Limb (tissue), 2 donors: ENCODE results near the gene ADAM19.

Experiments used
- DNase-seq, 2 donors: peaks; one replicate each; pipeline ENCODE4 v3.0.0-alpha.2; 2016; ENCODE audit errors: extremely low spot score in 2 of 2

ADAM19 gene

GRCh38 chr5:157575381-157576020 is at the start of gene ADAM19:
TSS of gene ADAM19 (minus strand) at chr5:157575775. CDS start at chr5:157575696, 79 bp downstream.
- DNase-seq: peak; percentile 58 to 82

- no peak for DNase-seq
These were observed 48.6 kb upstream of the ADAM19 start for GRCh38 chr5:157624144-157624543.

GRCh38 chr5:157620776-157621175 is 45.2 kb upstream of the ADAM19 start:
- peak in 1 of 2 donors; percentile 22 for DNase-seq

- DNase-seq: peak in 1 of 2 donors; percentile 13
These were observed 42.7 kb upstream of the ADAM19 start for GRCh38 chr5:157618191-157618765.

- DNase-seq: no peak
These were observed 41.2 kb upstream of the ADAM19 start for GRCh38 chr5:157616785-157617184.

- DNase-seq: no peak
These were observed 38.0 kb upstream of the ADAM19 start for GRCh38 chr5:157613385-157614245.

- no peak for DNase-seq
These were observed 37.0 kb upstream of the ADAM19 start for GRCh38 chr5:157612581-157612980.

- peak; percentile 55 to 83 for DNase-seq
These were observed 36.2 kb upstream of the ADAM19 start for GRCh38 chr5:157611571-157612476.

GRCh38 chr5:157610990-157611389 is 35.4 kb upstream of the ADAM19 start:
- DNase-seq: no peak

- DNase-seq: no peak
These were observed 33.5 kb upstream of the ADAM19 start for GRCh38 chr5:157608972-157609565.

- DNase-seq: no peak
These were observed 32.0 kb upstream of the ADAM19 start for GRCh38 chr5:157607371-157608161.

- DNase-seq: no peak
These were observed 30.5 kb upstream of the ADAM19 start for GRCh38 chr5:157606046-157606445.

- DNase-seq: no peak
These were observed 28.0 kb upstream of the ADAM19 start for GRCh38 chr5:157603333-157604190.

- no peak for DNase-seq
These were observed 26.9 kb upstream of the ADAM19 start for GRCh38 chr5:157602505-157602904.

- DNase-seq: no peak
These were observed 24.7 kb upstream of the ADAM19 start for GRCh38 chr5:157600252-157600651.

- no peak for DNase-seq
These were observed 24.0 kb upstream of the ADAM19 start for GRCh38 chr5:157599565-157599964.

- DNase-seq: no peak
These were observed 22.9 kb upstream of the ADAM19 start for GRCh38 chr5:157598350-157598936.

GRCh38 chr5:157597277-157597676 is 21.7 kb upstream of the ADAM19 start:
- DNase-seq: no peak

- no peak for DNase-seq
These were observed 20.9 kb upstream of the ADAM19 start for GRCh38 chr5:157596487-157596886.
